K562 (cell line): Measurements from ENCODE around the gene ZFPM1. TPM values are rescaled to one million over a fixed set of nuclear protein-coding genes. Genes with fewer than 3 reads are reported as not detected.

Experiments used
- ATAC-seq: fragments of 200-7000 bp; cut with Tn5 transposase; 3 replicates; pipeline ENCODE4 v1.9.1; 2020; ENCODE audit warnings: moderate library complexity
- BruUV-seq: library from RNA; stranded (reverse); fragments of 400-500 nt; replicated peaks from 2 replicates; lab custom pipeline; 2021; lab: Mats Ljungman, UMichigan
- CTCF ChIA-PET: fragments of 300-600 bp; formaldehyde crosslinking; extraction: SDS; loops from one replicate; lab custom pipeline; 2021; ENCODE audit warnings: low intra/inter-chr PET ratio; lab: Yijun Ruan, JAX
- POLR2A ChIA-PET: fragments of 300-600, 350-650 bp; sonication (Branson Sonifier 250); formaldehyde crosslinking; extraction: SDS; loops from one replicate; lab custom pipeline; 2021; ENCODE audit warnings: antibody characterized with exemption, inconsistent platforms; lab: Yijun Ruan, JAX
- DNase-seq, 4 experiments: peaks; one replicate each; pipeline versions ENCODE4 v3.0.0 to v3.0.0-alpha.2; 2011 to 2018; ENCODE audit warnings: low spot score in 3 of 4, mixed read lengths in 3 of 4; ENCODE audit errors: extremely low read depth in 1 of 4
- FAIRE-seq: peaks from 2 replicates; lab custom pipeline; 2011; peaks lifted over from hg19 to GRCh38; lab: Jason Lieb, UNC
- H2AFZ ChIP-seq: 2 replicates; pipeline ENCODE4 v1.6.0; 2011; ENCODE audit warnings: low read depth, low read length, control low read depth, inconsistent platforms
- H3K27ac ChIP-seq: fragments of 200-600 bp; 3 replicates; pipeline ENCODE4 v1.8.0; 2011; ENCODE audit warnings: low read depth, mild to moderate bottlenecking, control low read depth, inconsistent platforms, low read length, moderate library complexity, mixed read lengths; ENCODE audit errors: extremely low read depth
- H3K27me3 ChIP-seq, 2 experiments: fragments of 300-600 bp in 1 of 2; 2 replicates in 1 of 2; 3 replicates in 1 of 2; pipeline versions ENCODE4 v1.6.0 to v1.8.0; 2011; ENCODE audit warnings: inconsistent platforms in 2 of 2, low read length in 2 of 2, mild to moderate bottlenecking in 1 of 2, mixed read lengths in 1 of 2, moderate library complexity in 1 of 2; ENCODE audit not compliant: control insufficient read depth in 2 of 2, insufficient read depth in 2 of 2
- H3K36me3 ChIP-seq: fragments of 300-600 bp; 3 replicates; pipeline ENCODE4 v1.8.0; 2011; ENCODE audit warnings: mild to moderate bottlenecking, low read length, inconsistent platforms; ENCODE audit not compliant: control insufficient read depth, insufficient read depth
- H3K4me1 ChIP-seq, 2 experiments: fragments of 200-600 bp in 1 of 2; replicated peaks in 1 of 2; 2 replicates in 1 of 2; 3 replicates in 1 of 2; pipeline versions ENCODE4 v1.5.1 to v1.8.0; 2011; ENCODE audit warnings: inconsistent platforms in 2 of 2, low read length in 2 of 2, mild to moderate bottlenecking in 1 of 2, mixed read lengths in 1 of 2, moderate library complexity in 1 of 2; ENCODE audit not compliant: control insufficient read depth in 2 of 2, insufficient read depth in 2 of 2
- H3K4me2 ChIP-seq: 2 replicates; pipeline ENCODE4 v1.6.1; 2011; ENCODE audit warnings: low read length, control low read depth, inconsistent platforms, mixed read lengths; ENCODE audit not compliant: insufficient read depth
- H3K4me3 ChIP-seq: fragments of 200-600 bp; sonication (generic), shearing (Covaris generic); 2 replicates; pipeline ENCODE4 v1.5.1; 2016; ENCODE audit warnings: control low read depth, inconsistent platforms
- H3K79me2 ChIP-seq: fragments of 200-600 bp; 3 replicates; pipeline ENCODE4 v1.8.0; 2011; ENCODE audit warnings: low read length, inconsistent platforms; ENCODE audit not compliant: control insufficient read depth, insufficient read depth
- H3K9ac ChIP-seq, 2 experiments: 2 replicates each; pipeline versions ENCODE4 v1.6.0 to v1.6.1; 2011; ENCODE audit warnings: low read depth in 2 of 2, low read length in 2 of 2, control low read depth in 1 of 2, inconsistent platforms in 1 of 2, mild to moderate bottlenecking in 1 of 2, mixed read lengths in 1 of 2; ENCODE audit not compliant: insufficient read depth in 1 of 2
- H3K9me1 ChIP-seq: one replicate; pipeline ENCODE4 v1.6.0; 2011; ENCODE audit warnings: inconsistent platforms, mild to moderate bottlenecking, low read length, moderate library complexity; ENCODE audit not compliant: control insufficient read depth, insufficient read depth
- H3K9me3 ChIP-seq: replicated peaks from 2 replicates; pipeline ENCODE4 v1.5.1; 2011; ENCODE audit warnings: low read depth, low read length, inconsistent platforms; ENCODE audit not compliant: control insufficient read depth, insufficient read depth
- H4K20me1 ChIP-seq: replicated peaks from 2 replicates; pipeline ENCODE4 v1.6.1; 2011; ENCODE audit warnings: low read length, inconsistent platforms, mixed read lengths; ENCODE audit not compliant: control insufficient read depth, insufficient read depth
- BCLAF1 ChIP-seq, 2 experiments: fragments of 450-650 bp in 1 of 2; IDR thresholded peaks; 2 replicates each; pipeline ENCODE4 v1.6.1; 2011 to 2017; ENCODE audit warnings: low read depth in 2 of 2, antibody characterized with exemption in 1 of 2, borderline replicate concordance in 1 of 2, low read length in 1 of 2, mild to moderate bottlenecking in 1 of 2, mixed read lengths in 1 of 2; ENCODE audit not compliant: control insufficient read depth in 1 of 2
- BDP1 ChIP-seq: IDR thresholded peaks from 3 replicates; pipeline ENCODE4 v1.6.1; 2011; ENCODE audit not compliant: insufficient read length, insufficient read depth
- BRD9 ChIP-seq: fragments of 450-650 bp; IDR thresholded peaks from 2 replicates; pipeline ENCODE4 v1.6.1; 2018; ENCODE audit warnings: low read depth; ENCODE audit not compliant: partially characterized antibody
- ETV5 ChIP-seq: sonication (generic); formaldehyde crosslinking; IDR thresholded peaks from 2 replicates; pipeline ENCODE4 v1.4.0; 2020; ENCODE audit warnings: low read depth, mild to moderate bottlenecking, missing genetic modification reagents
- HDAC1 ChIP-seq, 2 experiments: fragments of 450-650 bp; IDR thresholded peaks; 2 replicates each; pipeline ENCODE4 v1.6.1; 2016 to 2017; ENCODE audit warnings: inconsistent platforms in 1 of 2, mild to moderate bottlenecking in 1 of 2, moderate library complexity in 1 of 2
- KDM1A ChIP-seq, 2 experiments: fragments of 450-650 bp; IDR thresholded peaks; 2 replicates each; pipeline ENCODE4 v1.6.1; 2016; ENCODE audit warnings: mild to moderate bottlenecking in 2 of 2
- KDM2B ChIP-seq: fragments of 250-450 bp; sonication (Bioruptor Pico); IDR thresholded peaks from 2 replicates; pipeline ENCODE4 v1.8.0; 2021; ENCODE audit warnings: mild to moderate bottlenecking, moderate library complexity
- MEIS2 ChIP-seq: fragments of 450-650 bp; IDR thresholded peaks from 2 replicates; pipeline ENCODE4 v1.6.1; 2014; ENCODE audit warnings: mild to moderate bottlenecking; ENCODE audit not compliant: partially characterized antibody
- PCBP1 ChIP-seq: fragments of 200-400 bp; formaldehyde crosslinking; IDR thresholded peaks from 2 replicates; pipeline ENCODE4 v1.6.1; 2018; ENCODE audit warnings: mild to moderate bottlenecking, low read depth, low read length; ENCODE audit not compliant: poor library complexity, severe bottlenecking
- PKNOX1 ChIP-seq: fragments of 450-650 bp; IDR thresholded peaks from 2 replicates; pipeline ENCODE4 v1.6.1; 2016
- RBM34 ChIP-seq: fragments of 200-400 bp; formaldehyde crosslinking; IDR thresholded peaks from 2 replicates; pipeline ENCODE4 v1.6.1; 2018; ENCODE audit warnings: low read length, borderline replicate concordance; ENCODE audit not compliant: insufficient read depth
- THRB ChIP-seq: fragments of 450-650 bp; formaldehyde crosslinking; conservative IDR thresholded peaks from 2 replicates; pipeline ENCODE4 v1.4.0; 2022; ENCODE audit warnings: mild to moderate bottlenecking, missing genetic modification characterization
- USF1 ChIP-seq: sonication (generic); formaldehyde crosslinking; IDR thresholded peaks from 2 replicates; pipeline ENCODE4 v1.9.0; 2022; ENCODE audit warnings: mild to moderate bottlenecking, missing genetic modification reagents
- WGBS: fragments of 100-300 bp; shearing (Covaris generic); methylation state at CpG from one replicate; pipeline ENCODE4 v1.1.6; 2016; ENCODE audit warnings: low coverage, mixed read lengths; ENCODE audit not compliant: insufficient coverage; ENCODE audit errors: missing lambda C conversion rate; 5-methylcytosine and 5-hydroxymethylcytosine counted together
- in situ Hi-C: fragments of 300-500 bp; cut with MboI; formaldehyde crosslinking; loops from 4 replicates; pipeline ENCODE4 v1.15.0; 2018; ENCODE audit warnings: inconsistent platforms, mixed read lengths
- intact Hi-C: fragments of 100-400 bp; cut with micrococcal nuclease; formaldehyde crosslinking; loops from 2 replicates; pipeline ENCODE4 v1.14.2; 2022
- polyA plus RNA-seq, 8 experiments: library from polyadenylated mRNA; depleted of rRNA in 4 of 8; stranded (reverse) in 5 of 8; unstranded in 3 of 8; fragments of >200 nt; fragmentation: Nextera tagmentation in 2 of 8; fragmentation: Illumina TruSeq in 1 of 8; extraction: Ambion mirVana in 2 of 8; extraction: Trizol in 1 of 8; gene quantifications; 2 replicates each; pipeline versions ENCODE4 v1.2.1 to v1.2.3, GENCODE V29; 2011 to 2014; ENCODE audit warnings: inconsistent platforms in 1 of 8, missing spikeins in 1 of 8
- total RNA-seq, 7 experiments: library from RNA; depleted of rRNA in 6 of 7; stranded (reverse); fragments of >200 nt in 6 of 7; fragmentation: Illumina TruSeq in 2 of 7; extraction: Trizol in 2 of 7; gene quantifications; 2 replicates each; pipeline versions ENCODE4 v1.2.1 to v1.2.3, GENCODE V29; 2011 to 2021; ENCODE audit warnings: low replicate concordance in 1 of 7

The ZFPM1 gene
- total and polyA plus RNA-seq, 9 of the 15 experiments (the other 6 are each of a cell fraction or from before 2014, with no cell fraction given), result 0.03 to 35.9 (median 1.4) TPM

GRCh38 chr16:88459366-88460073 is 6.4 kb downstream of the ZFPM1 start:
- Histone ChIP-seq H3K27me3 (no peaks in the 10 kb centered on the region), H2AFZ (no peak overlapping the region), H3K36me3 (peaks cover 50% of the 10 kb centered on the region; the same call in 2 of the 3 replicates), H3K4me3 (no peak overlapping the region), H3K4me2 (peak overlapping the region; percentile 58; the same call in 1 of the 2 replicates), H3K4me1 (peaks cover 78 to 100% of the 10 kb centered on the region in 2 experiments), H3K27ac (peak overlapping the region; percentile 34; the same call in 1 of the 3 replicates), H3K79me2 (peaks cover 98% of the 10 kb centered on the region), H3K9me3 (no peaks in the 10 kb centered on the region), H4K20me1 (peaks cover 76% of the 10 kb centered on the region), H3K9ac (peak overlapping the region in 1 of 2 experiments; percentile 85; a peak in 3 of 4 replicates), H3K9me1 (peaks cover 11% of the 10 kb centered on the region)
- in situ Hi-C loops, result no loop called here
- intact Hi-C loops, result no loop called here
- BruUV-seq, result no TSS peak
- 76% methylated on average over 3 of the region's 8 CpGs for WGBS
- POLR2A ChIA-PET, result interaction anchor here (0.6 kb wide), 2 partner anchors 112 to 604 kb away, joined by 3 read pairs; no protein-coding TSS in a partner anchor
- no peak for FAIRE-seq
- ATAC-seq, result no peak
- CTCF ChIA-PET, result no interaction called here
- peak in 1 of 4 experiments; percentile 55 for DNase-seq
- TF ChIP-seq PCBP1 (no peak), MEIS2 (peak; percentile 16), ETV5 (CRISPR knock-in tag) (no peak), THRB (CRISPR knock-in tag) (0 out of 2 replicates have a peak, but pooled peaks have one; percentile 20), KDM2B (CRISPR knock-in tag) (no peak), BRD9 (no peak), HDAC1 (IDR thresholded peaks at IDR 0.05) (no peak), PKNOX1 (0 out of 2 replicates have a peak, but pooled peaks have one; percentile 3), BDP1 (no peak), BCLAF1 (IDR thresholded peaks at IDR 0.05; ENCODE audit: borderline replicate concordance in 1 of 2, control insufficient read depth in 1 of 2, low read depth in 2 of 2, low read length in 1 of 2) (no peak), RBM34 (no peak), USF1 (CRISPR knock-in tag) (no peak), KDM1A (IDR thresholded peaks at IDR 0.05) (peak in 1 of 2 experiments; percentile 45; a peak in 1 of 4 replicates)
